ENCODE measurements around the gene NUP188. TPM values are rescaled to one million over a fixed set of nuclear protein-coding genes. Genes with fewer than 3 reads are reported as not detected.

NUP188 gene
- total and polyA plus RNA-seq, 2 experiments from 2014 or later: 25.5 to 117 TPM

- H3K27ac ChIP-seq (ENCODE audit: low read depth): no peak overlapping the region
- no peak overlapping the region for H3K4me2 ChIP-seq
- H3K4me3 Mint-ChIP-seq: no peak overlapping the region
- peaks cover 13% of the 10 kb centered on the region for H3K4me1 ChIP-seq (ENCODE audit: insufficient read depth)
- H3K36me3 ChIP-seq (ENCODE audit: insufficient read depth): peaks cover 5% of the 10 kb centered on the region; the same call in 1 of the 2 replicates
- H3F3A ChIP-seq (replicated peaks; ENCODE audit: low read depth): no peaks in the 10 kb centered on the region
- no peaks in the 10 kb centered on the region for H3K9me2 ChIP-seq (ENCODE audit: insufficient read depth)
- no peak overlapping the region for H3K4me3 ChIP-seq
- H3K27ac Mint-ChIP-seq: no peak overlapping the region
- TF ChIP-seq REST (IDR thresholded peaks at IDR 0.05; ENCODE audit: unreplicated experiment) (no peak), STAT1 (IDR thresholded peaks at IDR 0.05; ENCODE audit: unreplicated experiment) (no peak), ZNF331 (CRISPR knock-in tag; IDR thresholded peaks at IDR 0.05; ENCODE audit: low read depth) (no peak)
- peaks cover 60% of the 10 kb centered on the region for H3K36me3 Mint-ChIP-seq (ENCODE audit: low read depth)
- H4K20me1 ChIP-seq (replicated peaks; ENCODE audit: insufficient read depth): peaks cover 17% of the 10 kb centered on the region; the same call in 1 of the 2 replicates
- peaks cover 6% of the 10 kb centered on the region for H3K27me3 Mint-ChIP-seq (ENCODE audit: insufficient read depth, low read depth, poor library complexity)
- no peak for DNase-seq (ENCODE audit: low spot score)
- no peak for ATAC-seq
- H3K9me3 Mint-ChIP-seq: no peaks in the 10 kb centered on the region
- H3K79me2 ChIP-seq (replicated peaks; ENCODE audit: insufficient read depth): peaks cover 41% of the 10 kb centered on the region
- H3K4me1 Mint-ChIP-seq: peaks cover 32% of the 10 kb centered on the region
- H3K27me3 ChIP-seq (ENCODE audit: insufficient read depth): no peaks in the 10 kb centered on the region
- H2AFZ ChIP-seq: no peak overlapping the region
Measured at GRCh38 chr9:128909859-128910258, 37.6 kb upstream of the NUP188 start.

- H3K36me3 Mint-ChIP-seq (ENCODE audit: low read depth): peaks cover 67% of the 10 kb centered on the region
- DNase-seq (ENCODE audit: low spot score): no peak
- H3K27ac Mint-ChIP-seq: 0 out of 2 replicates have a peak overlapping the region, but pooled peaks have one; percentile 95
- Histone ChIP-seq H3K27me3 (ENCODE audit: insufficient read depth) (no peaks in the 10 kb centered on the region), H3K4me3 (no peak overlapping the region), H3F3A (replicated peaks; ENCODE audit: low read depth) (no peaks in the 10 kb centered on the region), H3K36me3 (ENCODE audit: insufficient read depth) (peaks cover 5% of the 10 kb centered on the region; the same call in 1 of the 2 replicates), H3K79me2 (replicated peaks; ENCODE audit: insufficient read depth) (peaks cover 31% of the 10 kb centered on the region), H3K27ac (ENCODE audit: low read depth) (peak overlapping the region; percentile 94; the same call in 1 of the 2 replicates), H4K20me1 (replicated peaks; ENCODE audit: insufficient read depth) (peaks cover 16% of the 10 kb centered on the region; the same call in 1 of the 2 replicates), H3K4me1 (ENCODE audit: insufficient read depth) (peaks cover 13% of the 10 kb centered on the region), H3K4me2 (peak overlapping the region; percentile 64; the same call in 1 of the 2 replicates), H2AFZ (no peak overlapping the region), H3K9me2 (ENCODE audit: insufficient read depth) (no peaks in the 10 kb centered on the region)
- no peak for ATAC-seq
- H3K4me3 Mint-ChIP-seq: no peak overlapping the region
- no peaks in the 10 kb centered on the region for H3K9me3 Mint-ChIP-seq
- peaks cover 32% of the 10 kb centered on the region for H3K4me1 Mint-ChIP-seq
- peaks cover 6% of the 10 kb centered on the region for H3K27me3 Mint-ChIP-seq (ENCODE audit: insufficient read depth, low read depth, poor library complexity)
- TF ChIP-seq JUNB (IDR thresholded peaks at IDR 0.05; ENCODE audit: unreplicated experiment): no peak
- no peak for TF ChIP-seq ZNF331 (CRISPR knock-in tag; IDR thresholded peaks at IDR 0.05; ENCODE audit: low read depth)
- TF ChIP-seq ETS1 (IDR thresholded peaks at IDR 0.05): no peak
- TF ChIP-seq CTCF (conservative IDR thresholded peaks at IDR 0.05; ENCODE audit: low read depth in 2 of 2): no peak
- no peak for TF ChIP-seq EZH2 (IDR thresholded peaks at IDR 0.05; ENCODE audit: low read depth, unreplicated experiment)
- no peak for TF ChIP-seq NANOG (IDR thresholded peaks at IDR 0.05; ENCODE audit: borderline replicate concordance)
- TF ChIP-seq ZNF114 (CRISPR knock-in tag; IDR thresholded peaks at IDR 0.05): no peak
- no peak for TF ChIP-seq EZH2phosphoT487 (IDR thresholded peaks at IDR 0.05; ENCODE audit: unreplicated experiment)
- TF ChIP-seq POLR2AphosphoS5 (IDR thresholded peaks at IDR 0.05; ENCODE audit: low read depth): no peak
- no peak for TF ChIP-seq REST (IDR thresholded peaks at IDR 0.05; ENCODE audit: unreplicated experiment)
- no peak for TF ChIP-seq STAT1 (IDR thresholded peaks at IDR 0.05; ENCODE audit: unreplicated experiment)
- no peak for TF ChIP-seq CREB1 (CRISPR knock-in tag; IDR thresholded peaks at IDR 0.05; ENCODE audit: low read depth)
Measured at GRCh38 chr9:128910906-128911305, 36.6 kb upstream of the NUP188 start.

Data from GM23338 (cell line).